ENCODE measurements around the gene CRYBB2. TPM values are rescaled to one million over a fixed set of nuclear protein-coding genes. Genes with fewer than 3 reads are reported as not detected.

Gene CRYBB2
- total RNA-seq, 1 experiment from 2014 or later = not detected

- Histone ChIP-seq H3K4me3 (replicated peaks in 1 of 2; ENCODE audit: low read depth in 1 of 2, low read length in 2 of 2) (no peak overlapping the region), H2AFZ (ENCODE audit: low read depth, low read length, poor library complexity, severe bottlenecking) (no peak overlapping the region), H3K27me3 (ENCODE audit: insufficient read depth, low read length) (no peaks in the 10 kb centered on the region), H4K20me1 (ENCODE audit: insufficient read depth) (no peaks in the 10 kb centered on the region), H3K27ac (ENCODE audit: low read depth, low read length) (no peak overlapping the region), H3K9ac (ENCODE audit: low read length) (no peak overlapping the region), H3K9me3 (ENCODE audit: control insufficient read depth in 1 of 2, insufficient read depth in 1 of 2, low read depth in 1 of 2, low read length in 2 of 2) (no peaks in the 10 kb centered on the region), H3K79me2 (ENCODE audit: insufficient read depth, low read length) (no peaks in the 10 kb centered on the region), H3K9me2 (ENCODE audit: insufficient read depth) (no peaks in the 10 kb centered on the region), H3K4me2 (ENCODE audit: low read length) (no peak overlapping the region), H3K4me1 (ENCODE audit: control insufficient read depth in 1 of 2, insufficient read depth in 2 of 2, low read length in 2 of 2) (no peaks in the 10 kb centered on the region), H3K36me3 (ENCODE audit: control insufficient read depth in 1 of 2, insufficient read depth in 2 of 2, low read length in 2 of 2) (no peaks in the 10 kb centered on the region)
- BruUV-seq (replicated peaks) = no TSS peak
- intact Hi-C loops (cut with micrococcal nuclease) = loop anchor here (10.0 kb wide), 1 partner anchor 132 kb away; no protein-coding TSS in a partner anchor
- POLR2A ChIA-PET = no interaction called here
- DNase-seq (ENCODE audit: low read depth, low spot score) = no peak
- no peak for TF ChIP-seq POLR2AphosphoS5 (IDR thresholded peaks at IDR 0.05; ENCODE audit: low read depth, low read length)
- no peak for TF ChIP-seq SRF (IDR thresholded peaks at IDR 0.05; ENCODE audit: low read depth)
- TF ChIP-seq ELF1 (IDR thresholded peaks at IDR 0.05; ENCODE audit: borderline replicate concordance, low read depth) = no peak
- TF ChIP-seq SP1 (IDR thresholded peaks at IDR 0.05; ENCODE audit: low read depth) = no peak
- TF ChIP-seq REST (IDR thresholded peaks at IDR 0.05; ENCODE audit: low read depth) = no peak
- no peak for TF ChIP-seq JUND (IDR thresholded peaks at IDR 0.05)
- no peak for TF ChIP-seq EGR1 (IDR thresholded peaks at IDR 0.05; ENCODE audit: low read depth)
- TF ChIP-seq CEBPB (IDR thresholded peaks at IDR 0.05; ENCODE audit: low read depth) = no peak
- no peak for TF ChIP-seq ATF3 (IDR thresholded peaks at IDR 0.05)
- TF ChIP-seq EZH2phosphoT487 (IDR thresholded peaks at IDR 0.05; ENCODE audit: borderline replicate concordance) = no peak
- TF ChIP-seq CBX3 (IDR thresholded peaks at IDR 0.05; ENCODE audit: low read depth) = no peak
- no peak for TF ChIP-seq ZFX (IDR thresholded peaks at IDR 0.05)
- TF ChIP-seq EZH2 (IDR thresholded peaks at IDR 0.05) = no peak
- TF ChIP-seq MAX (IDR thresholded peaks at IDR 0.05) = no peak
- TF ChIP-seq TCF7L2 (IDR thresholded peaks at IDR 0.05; ENCODE audit: borderline replicate concordance, extremely low read depth, insufficient read depth, insufficient read length) = no peak
- TF ChIP-seq ZBTB33 (IDR thresholded peaks at IDR 0.05; ENCODE audit: extremely low read depth, insufficient replicate concordance, low read length) = no peak
- no peak for TF ChIP-seq RAD21 (IDR thresholded peaks at IDR 0.05; ENCODE audit: low read depth)
- no peak for TF ChIP-seq FOSL1 (IDR thresholded peaks at IDR 0.05; ENCODE audit: low read depth)
- no peak for TF ChIP-seq CTCF (IDR thresholded peaks at IDR 0.05 in 2 of 3, conservative IDR thresholded peaks at IDR 0.05 in 1 of 3; ENCODE audit: borderline replicate concordance in 1 of 3, insufficient read depth in 1 of 3, low read depth in 2 of 3, low read length in 2 of 3)
- no peak for TF ChIP-seq ZNF274 (IDR thresholded peaks at IDR 0.05; ENCODE audit: low read depth, low read length)
- no peak for ATAC-seq
- CTCF ChIA-PET = interaction anchor here (1.3 to 2.8 kb wide), 3 partner anchors 10 to 131 kb away, joined by 3 to 14 read pairs (median 9); no protein-coding TSS in a partner anchor
- RAD21 ChIA-PET (ENCODE audit: low non-redundant PET in 1 of 2, low total read pairs in 2 of 2, uncharacterized antibody in 2 of 2, unreplicated experiment in 2 of 2) = no interaction called here
These were observed 16.4 kb upstream of the CRYBB2 start for GRCh38 chr22:25203082-25203481.
